ENCODE results near the gene TEKTIP1.

DNA sequence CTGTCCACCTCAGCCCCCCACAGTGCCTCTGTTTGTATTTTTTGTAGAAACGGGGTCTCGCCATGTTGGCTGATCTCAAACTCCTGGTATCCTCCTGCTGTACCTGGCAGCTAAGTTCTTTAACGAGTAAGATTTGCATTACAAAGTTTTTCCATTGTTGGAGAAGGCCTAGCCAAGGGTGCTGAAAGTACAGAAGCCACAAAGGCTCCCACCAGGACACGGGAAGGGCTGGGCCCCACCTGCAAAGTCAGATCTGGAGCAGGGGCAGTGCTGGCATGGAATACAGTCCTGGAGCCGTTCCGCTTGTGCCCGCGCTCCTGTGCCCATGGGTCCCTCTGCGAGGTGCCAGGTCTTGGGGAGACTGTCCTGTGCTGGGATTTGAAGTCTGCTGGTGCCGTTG lies 20.7 kb upstream of the TEKTIP1 start:
- TF ChIP-seq, protein P1, sequence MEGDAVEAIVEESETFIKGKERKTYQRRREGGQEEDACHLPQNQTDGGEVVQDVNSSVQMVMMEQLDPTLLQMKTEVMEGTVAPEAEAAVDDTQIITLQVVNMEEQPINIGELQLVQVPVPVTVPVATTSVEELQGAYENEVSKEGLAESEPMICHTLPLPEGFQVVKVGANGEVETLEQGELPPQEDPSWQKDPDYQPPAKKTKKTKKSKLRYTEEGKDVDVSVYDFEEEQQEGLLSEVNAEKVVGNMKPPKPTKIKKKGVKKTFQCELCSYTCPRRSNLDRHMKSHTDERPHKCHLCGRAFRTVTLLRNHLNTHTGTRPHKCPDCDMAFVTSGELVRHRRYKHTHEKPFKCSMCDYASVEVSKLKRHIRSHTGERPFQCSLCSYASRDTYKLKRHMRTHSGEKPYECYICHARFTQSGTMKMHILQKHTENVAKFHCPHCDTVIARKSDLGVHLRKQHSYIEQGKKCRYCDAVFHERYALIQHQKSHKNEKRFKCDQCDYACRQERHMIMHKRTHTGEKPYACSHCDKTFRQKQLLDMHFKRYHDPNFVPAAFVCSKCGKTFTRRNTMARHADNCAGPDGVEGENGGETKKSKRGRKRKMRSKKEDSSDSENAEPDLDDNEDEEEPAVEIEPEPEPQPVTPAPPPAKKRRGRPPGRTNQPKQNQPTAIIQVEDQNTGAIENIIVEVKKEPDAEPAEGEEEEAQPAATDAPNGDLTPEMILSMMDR (IDR thresholded peaks at IDR 0.05): no peak
- TF ChIP-seq, protein P2, sequence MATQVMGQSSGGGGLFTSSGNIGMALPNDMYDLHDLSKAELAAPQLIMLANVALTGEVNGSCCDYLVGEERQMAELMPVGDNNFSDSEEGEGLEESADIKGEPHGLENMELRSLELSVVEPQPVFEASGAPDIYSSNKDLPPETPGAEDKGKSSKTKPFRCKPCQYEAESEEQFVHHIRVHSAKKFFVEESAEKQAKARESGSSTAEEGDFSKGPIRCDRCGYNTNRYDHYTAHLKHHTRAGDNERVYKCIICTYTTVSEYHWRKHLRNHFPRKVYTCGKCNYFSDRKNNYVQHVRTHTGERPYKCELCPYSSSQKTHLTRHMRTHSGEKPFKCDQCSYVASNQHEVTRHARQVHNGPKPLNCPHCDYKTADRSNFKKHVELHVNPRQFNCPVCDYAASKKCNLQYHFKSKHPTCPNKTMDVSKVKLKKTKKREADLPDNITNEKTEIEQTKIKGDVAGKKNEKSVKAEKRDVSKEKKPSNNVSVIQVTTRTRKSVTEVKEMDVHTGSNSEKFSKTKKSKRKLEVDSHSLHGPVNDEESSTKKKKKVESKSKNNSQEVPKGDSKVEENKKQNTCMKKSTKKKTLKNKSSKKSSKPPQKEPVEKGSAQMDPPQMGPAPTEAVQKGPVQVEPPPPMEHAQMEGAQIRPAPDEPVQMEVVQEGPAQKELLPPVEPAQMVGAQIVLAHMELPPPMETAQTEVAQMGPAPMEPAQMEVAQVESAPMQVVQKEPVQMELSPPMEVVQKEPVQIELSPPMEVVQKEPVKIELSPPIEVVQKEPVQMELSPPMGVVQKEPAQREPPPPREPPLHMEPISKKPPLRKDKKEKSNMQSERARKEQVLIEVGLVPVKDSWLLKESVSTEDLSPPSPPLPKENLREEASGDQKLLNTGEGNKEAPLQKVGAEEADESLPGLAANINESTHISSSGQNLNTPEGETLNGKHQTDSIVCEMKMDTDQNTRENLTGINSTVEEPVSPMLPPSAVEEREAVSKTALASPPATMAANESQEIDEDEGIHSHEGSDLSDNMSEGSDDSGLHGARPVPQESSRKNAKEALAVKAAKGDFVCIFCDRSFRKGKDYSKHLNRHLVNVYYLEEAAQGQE (IDR thresholded peaks at IDR 0.05; ENCODE audit: insufficient read depth in 1 of 2, low read depth in 2 of 2, low read length in 1 of 2): no peak
- TF ChIP-seq POLR2AphosphoS5 (IDR thresholded peaks at IDR 0.05; ENCODE audit: low read depth, low read length): no peak
